HepG2 (cell line): ENCODE measurements around the gene JPH4. TPM values are rescaled to one million over a fixed set of nuclear protein-coding genes. Genes with fewer than 3 reads are reported as not detected.

Experiments used
- CC2D1A ChIP-seq: sonication (generic); formaldehyde crosslinking; IDR thresholded peaks from 2 replicates; pipeline ENCODE4 v1.8.1; 2023; ENCODE audit warnings: mild to moderate bottlenecking, missing genetic modification reagents
- FOSL2 ChIP-seq: sonication (generic); formaldehyde crosslinking; IDR thresholded peaks from 2 replicates; pipeline ENCODE4 v1.4.0; 2020; ENCODE audit warnings: missing genetic modification reagents
- FOXC1 ChIP-seq: sonication (generic); formaldehyde crosslinking; IDR thresholded peaks from 2 replicates; pipeline ENCODE4 v1.8.0; 2022; ENCODE audit warnings: mild to moderate bottlenecking, missing genetic modification reagents, borderline replicate concordance
- GABPA ChIP-seq, 2 experiments: IDR thresholded peaks; 2 replicates each; pipeline ENCODE4 v1.6.1; 2011 to 2016; ENCODE audit warnings: low read depth in 2 of 2, low read length in 1 of 2, missing biosample characterization in 1 of 2, missing genetic modification characterization in 1 of 2
- HMG20B ChIP-seq: conservative IDR thresholded peaks from 2 replicates; pipeline ENCODE4 v1.6.1; 2016; ENCODE audit warnings: missing genetic modification reagents, missing compliant biosample characterization
- HMGA1 ChIP-seq: sonication (generic); formaldehyde crosslinking; conservative IDR thresholded peaks from 2 replicates; pipeline ENCODE4 v1.4.0; 2020; ENCODE audit warnings: missing genetic modification reagents
- KLF11 ChIP-seq: IDR thresholded peaks from 2 replicates; pipeline ENCODE4 v1.6.1; 2016; ENCODE audit warnings: missing compliant biosample characterization
- KLF16 ChIP-seq, 2 experiments: sonication (generic) in 1 of 2; formaldehyde crosslinking in 1 of 2; IDR thresholded peaks; 2 replicates each; pipeline versions ENCODE4 v1.6.1 to v1.8.0; 2016 to 2023; ENCODE audit warnings: missing genetic modification reagents in 2 of 2, missing compliant biosample characterization in 1 of 2
- MBNL3 ChIP-seq: fragments of 250-450 bp; sonication (Bioruptor Pico); conservative IDR thresholded peaks from 2 replicates; pipeline ENCODE4 v1.8.0; 2022; ENCODE audit warnings: mild to moderate bottlenecking, inconsistent platforms
- RBAK ChIP-seq: sonication (generic); formaldehyde crosslinking; IDR thresholded peaks from 2 replicates; pipeline ENCODE4 v1.5.1; 2020; ENCODE audit warnings: mild to moderate bottlenecking, missing genetic modification reagents
- RORA ChIP-seq: sonication (generic); formaldehyde crosslinking; IDR thresholded peaks from 2 replicates; pipeline ENCODE4 v1.5.0; 2020; ENCODE audit warnings: mild to moderate bottlenecking, missing genetic modification reagents, moderate library complexity
- SAP130 ChIP-seq: IDR thresholded peaks from 2 replicates; pipeline ENCODE4 v1.6.1; 2016; ENCODE audit warnings: low read depth
- SMYD3 ChIP-seq: sonication (generic); formaldehyde crosslinking; IDR thresholded peaks from 2 replicates; pipeline ENCODE4 v1.8.1; 2023; ENCODE audit warnings: mild to moderate bottlenecking, missing genetic modification reagents
- TCF12 ChIP-seq, 2 experiments: fragments of 450-650 bp in 1 of 2; sonication (generic) in 1 of 2; formaldehyde crosslinking in 1 of 2; IDR thresholded peaks; 2 replicates each; pipeline versions ENCODE4 v1.6.1 to v1.8.0; 2017 to 2022; ENCODE audit warnings: antibody characterized with exemption in 1 of 2, mild to moderate bottlenecking in 1 of 2, missing genetic modification reagents in 1 of 2, moderate library complexity in 1 of 2
- THAP11 ChIP-seq: IDR thresholded peaks from 2 replicates; pipeline ENCODE4 v1.6.1; 2016; ENCODE audit warnings: missing biosample characterization, missing genetic modification reagents
- TRIM24 ChIP-seq: sonication (generic); formaldehyde crosslinking; IDR thresholded peaks from 2 replicates; pipeline ENCODE4 v1.8.0; 2022; ENCODE audit warnings: mild to moderate bottlenecking, missing genetic modification reagents
- ZBTB3 ChIP-seq: sonication (generic); formaldehyde crosslinking; IDR thresholded peaks from 2 replicates; pipeline ENCODE4 v1.4.0; 2020; ENCODE audit warnings: low read depth, mild to moderate bottlenecking, moderate library complexity, missing genetic modification reagents, borderline replicate concordance
- ZC3H4 ChIP-seq: sonication (generic); formaldehyde crosslinking; IDR thresholded peaks from 2 replicates; pipeline ENCODE4 v1.4.0; 2020; ENCODE audit warnings: missing genetic modification reagents, borderline replicate concordance
- ZEB1 ChIP-seq: IDR thresholded peaks from 2 replicates; pipeline ENCODE4 v1.6.1; 2012; ENCODE audit warnings: mild to moderate bottlenecking, low read depth, inconsistent platforms; ENCODE audit not compliant: insufficient replicate concordance
- ZNF101 ChIP-seq: sonication (generic); formaldehyde crosslinking; IDR thresholded peaks from 2 replicates; pipeline ENCODE4 v1.4.0; 2020; ENCODE audit warnings: mild to moderate bottlenecking, low read depth, missing genetic modification reagents, borderline replicate concordance
- ZNF17 ChIP-seq: sonication (generic); formaldehyde crosslinking; IDR thresholded peaks from 2 replicates; pipeline ENCODE4 v1.5.0; 2020; ENCODE audit warnings: mild to moderate bottlenecking, missing genetic modification reagents
- ZNF180 ChIP-seq: sonication (generic); formaldehyde crosslinking; IDR thresholded peaks from 2 replicates; pipeline ENCODE4 v1.4.0; 2020; ENCODE audit warnings: low read depth, missing genetic modification reagents, borderline replicate concordance
- ZNF292 ChIP-seq: sonication (generic); formaldehyde crosslinking; IDR thresholded peaks from 2 replicates; pipeline ENCODE4 v1.8.1; 2022; ENCODE audit warnings: mild to moderate bottlenecking, low read depth, missing genetic modification reagents, borderline replicate concordance
- ZNF780A ChIP-seq: sonication (generic); formaldehyde crosslinking; IDR thresholded peaks from 2 replicates; pipeline ENCODE4 v1.8.0; 2022; ENCODE audit warnings: mild to moderate bottlenecking, missing genetic modification reagents, moderate library complexity
- polyA plus RNA-seq, 8 experiments: library from polyadenylated mRNA; depleted of rRNA in 3 of 8; stranded (reverse) in 7 of 8; unstranded in 1 of 8; fragments of >200 nt; fragmentation: Illumina TruSeq in 4 of 8; extraction: Trizol in 4 of 8; gene quantifications; 2 replicates each; pipeline versions ENCODE4 v1.2.1 to v1.2.3, GENCODE V29; 2011 to 2016; ENCODE audit warnings: low read depth in 4 of 8, missing spikeins in 1 of 8, mixed read lengths in 1 of 8; ENCODE audit not compliant: insufficient read depth in 1 of 8
- total RNA-seq, 5 experiments: library from RNA; depleted of rRNA; stranded (reverse); fragments of >200 nt; fragmentation: Illumina TruSeq; extraction: Trizol; gene quantifications; 2 replicates each; pipeline ENCODE4 v1.2.3, GENCODE V29; 2016; ENCODE audit warnings: low read depth in 1 of 5
- TF ChIP-seq, protein P1 (sequence below): sonication (generic); formaldehyde crosslinking; IDR thresholded peaks from 2 replicates; pipeline ENCODE4 v1.4.0; 2020; ENCODE audit warnings: missing genetic modification reagents, borderline replicate concordance
- TF ChIP-seq, protein P2 (sequence below): sonication (generic); formaldehyde crosslinking; IDR thresholded peaks from 2 replicates; pipeline ENCODE4 v1.4.0; 2020; ENCODE audit warnings: missing genetic modification reagents

Gene JPH4
- total and polyA plus RNA-seq, 2 of the 13 experiments (the other 11 are each of a cell fraction or from before 2014, with no cell fraction given) = 0.08 to 0.22 TPM

DNA sequence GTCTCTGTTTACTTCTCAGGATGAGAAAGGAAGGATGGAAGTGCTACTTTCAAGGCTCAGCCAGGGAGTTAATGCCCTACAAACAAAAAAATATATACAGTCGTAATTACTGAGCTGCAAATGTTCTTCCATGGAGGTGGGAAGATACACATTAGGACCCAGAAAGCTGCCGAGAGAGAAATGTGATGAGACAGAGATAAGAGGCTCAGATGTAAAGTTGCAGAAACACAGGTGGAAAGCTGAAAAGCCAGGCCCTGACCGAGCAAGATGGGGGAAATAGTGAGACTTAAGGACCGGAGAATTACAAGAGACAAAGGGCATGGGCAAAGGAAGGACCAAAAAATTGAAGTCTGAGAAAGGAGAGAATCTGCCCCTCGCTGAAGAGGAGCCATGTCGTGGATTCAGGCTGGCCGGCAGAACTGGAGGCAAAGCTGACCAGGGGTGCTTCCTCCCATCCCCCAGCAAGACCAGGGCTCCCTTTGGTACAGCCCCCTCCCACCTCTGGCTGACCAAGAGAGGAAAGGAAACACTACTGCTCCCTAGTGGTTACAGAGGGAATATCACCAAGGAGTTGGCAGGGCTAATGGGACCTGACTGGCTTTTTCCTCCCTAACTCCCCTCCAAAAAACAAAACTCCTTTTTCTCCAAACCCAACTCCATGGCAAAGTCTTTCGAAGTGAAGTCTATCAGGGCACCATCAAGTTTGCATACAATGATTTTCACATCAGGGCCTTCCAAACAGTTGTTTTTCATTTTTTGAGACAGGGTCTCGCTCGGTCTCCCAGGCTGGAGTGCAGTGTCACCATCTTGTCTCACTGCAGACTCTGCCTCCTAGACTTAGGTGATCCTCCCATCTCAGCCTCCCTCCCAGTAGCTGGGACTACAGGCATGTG is 39.1 kb downstream of the JPH4 start (continued):
- TF ChIP-seq GABPA (IDR thresholded peaks at IDR 0.05; ENCODE audit: low read depth, low read length) (no peak), GABPA (CRISPR knock-in tag; IDR thresholded peaks at IDR 0.05; ENCODE audit: low read depth) (peak; percentile 38; the same call in 1 of the 2 replicates), ZEB1 (no peak), HMG20B (CRISPR knock-in tag) (0 out of 2 replicates have a peak, but pooled peaks have one; percentile 6), SMYD3 (no peak), ZNF292 (no peak), ZNF180 (CRISPR knock-in tag) (no peak), THAP11 (CRISPR knock-in tag) (peak; percentile 62), MBNL3 (CRISPR knock-in tag) (no peak), SAP130 (no peak), KLF11 (CRISPR knock-in tag) (no peak), ZNF17 (CRISPR knock-in tag) (no peak), KLF16 (CRISPR knock-in tag; IDR thresholded peaks at IDR 0.05) (no peak), RBAK (CRISPR knock-in tag) (no peak), ZC3H4 (CRISPR knock-in tag) (no peak), CC2D1A (0 out of 2 replicates have a peak, but pooled peaks have one; percentile 20), FOXC1 (CRISPR knock-in tag) (no peak), ZBTB3 (CRISPR knock-in tag) (no peak), ZNF780A (CRISPR knock-in tag) (no peak), TRIM24 (CRISPR knock-in tag) (no peak), TCF12 (IDR thresholded peaks at IDR 0.05) (no peak), TCF12 (CRISPR knock-in tag; IDR thresholded peaks at IDR 0.05) (0 out of 2 replicates have a peak, but pooled peaks have one; percentile 40), RORA (CRISPR knock-in tag) (no peak), HMGA1 (no peak), ZNF101 (CRISPR knock-in tag) (no peak; the same call in 1 of the 2 replicates), FOSL2 (CRISPR knock-in tag) (no peak)
- TF ChIP-seq, protein P1, sequence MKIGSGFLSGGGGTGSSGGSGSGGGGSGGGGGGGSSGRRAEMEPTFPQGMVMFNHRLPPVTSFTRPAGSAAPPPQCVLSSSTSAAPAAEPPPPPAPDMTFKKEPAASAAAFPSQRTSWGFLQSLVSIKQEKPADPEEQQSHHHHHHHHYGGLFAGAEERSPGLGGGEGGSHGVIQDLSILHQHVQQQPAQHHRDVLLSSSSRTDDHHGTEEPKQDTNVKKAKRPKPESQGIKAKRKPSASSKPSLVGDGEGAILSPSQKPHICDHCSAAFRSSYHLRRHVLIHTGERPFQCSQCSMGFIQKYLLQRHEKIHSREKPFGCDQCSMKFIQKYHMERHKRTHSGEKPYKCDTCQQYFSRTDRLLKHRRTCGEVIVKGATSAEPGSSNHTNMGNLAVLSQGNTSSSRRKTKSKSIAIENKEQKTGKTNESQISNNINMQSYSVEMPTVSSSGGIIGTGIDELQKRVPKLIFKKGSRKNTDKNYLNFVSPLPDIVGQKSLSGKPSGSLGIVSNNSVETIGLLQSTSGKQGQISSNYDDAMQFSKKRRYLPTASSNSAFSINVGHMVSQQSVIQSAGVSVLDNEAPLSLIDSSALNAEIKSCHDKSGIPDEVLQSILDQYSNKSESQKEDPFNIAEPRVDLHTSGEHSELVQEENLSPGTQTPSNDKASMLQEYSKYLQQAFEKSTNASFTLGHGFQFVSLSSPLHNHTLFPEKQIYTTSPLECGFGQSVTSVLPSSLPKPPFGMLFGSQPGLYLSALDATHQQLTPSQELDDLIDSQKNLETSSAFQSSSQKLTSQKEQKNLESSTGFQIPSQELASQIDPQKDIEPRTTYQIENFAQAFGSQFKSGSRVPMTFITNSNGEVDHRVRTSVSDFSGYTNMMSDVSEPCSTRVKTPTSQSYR (CRISPR knock-in tag) = peak; percentile 80
- TF ChIP-seq, protein P2, sequence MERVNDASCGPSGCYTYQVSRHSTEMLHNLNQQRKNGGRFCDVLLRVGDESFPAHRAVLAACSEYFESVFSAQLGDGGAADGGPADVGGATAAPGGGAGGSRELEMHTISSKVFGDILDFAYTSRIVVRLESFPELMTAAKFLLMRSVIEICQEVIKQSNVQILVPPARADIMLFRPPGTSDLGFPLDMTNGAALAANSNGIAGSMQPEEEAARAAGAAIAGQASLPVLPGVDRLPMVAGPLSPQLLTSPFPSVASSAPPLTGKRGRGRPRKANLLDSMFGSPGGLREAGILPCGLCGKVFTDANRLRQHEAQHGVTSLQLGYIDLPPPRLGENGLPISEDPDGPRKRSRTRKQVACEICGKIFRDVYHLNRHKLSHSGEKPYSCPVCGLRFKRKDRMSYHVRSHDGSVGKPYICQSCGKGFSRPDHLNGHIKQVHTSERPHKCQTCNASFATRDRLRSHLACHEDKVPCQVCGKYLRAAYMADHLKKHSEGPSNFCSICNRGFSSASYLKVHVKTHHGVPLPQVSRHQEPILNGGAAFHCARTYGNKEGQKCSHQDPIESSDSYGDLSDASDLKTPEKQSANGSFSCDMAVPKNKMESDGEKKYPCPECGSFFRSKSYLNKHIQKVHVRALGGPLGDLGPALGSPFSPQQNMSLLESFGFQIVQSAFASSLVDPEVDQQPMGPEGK (CRISPR knock-in tag) = peak; percentile 77
